HCT116 (cell line): ENCODE measurements around the gene ABRACL. TPM values are rescaled to one million over a fixed set of nuclear protein-coding genes. Genes with fewer than 3 reads are reported as not detected.

Source experiments
- ATAC-seq: fragments of 200-7000 bp; cut with Tn5 transposase; 2 replicates; pipeline ENCODE4 v1.9.1; 2020; ENCODE audit warnings: mild to moderate bottlenecking, moderate library complexity
- BruUV-seq: library from RNA; stranded (reverse); fragments of 400-500 nt; replicated peaks from 2 replicates; lab custom pipeline; 2021; lab: Mats Ljungman, UMichigan
- CTCF ChIA-PET: fragments of 300-600 bp; sonication (Branson Sonifier 250); formaldehyde crosslinking; loops from one replicate; lab custom pipeline; 2021; ENCODE audit warnings: antibody characterized with exemption; lab: Charles Lee
- POLR2A ChIA-PET: fragments of 300-600, 350-600 bp; sonication (Branson Sonifier 250); formaldehyde crosslinking; loops from one replicate; lab custom pipeline; 2021; ENCODE audit warnings: antibody characterized with exemption; lab: Charles Lee
- RAD21 ChIA-PET, 2 experiments: fragments of 300-600 bp; sonication (Branson Sonifier 250); formaldehyde crosslinking; loops; one replicate each; lab custom pipeline; 2023; ENCODE audit warnings: low total read pairs in 2 of 2; ENCODE audit not compliant: uncharacterized antibody in 2 of 2, unreplicated experiment in 2 of 2, low non-redundant PET in 1 of 2; lab: Charles Lee
- DNase-seq: peaks from one replicate; pipeline ENCODE4 v3.0.0-alpha.2; 2010; ENCODE audit warnings: low read depth, low spot score
- H2AFZ ChIP-seq: fragments of 200-600 bp; shearing (Covaris generic), sonication (generic); 2 replicates; pipeline ENCODE4 v1.6.1; 2017; ENCODE audit warnings: low read depth, mixed run types, mixed read lengths, antibody characterized with exemption, low read length; ENCODE audit not compliant: poor library complexity, severe bottlenecking
- H3K27ac ChIP-seq: 2 replicates; pipeline ENCODE4 v1.5.1; 2012; ENCODE audit warnings: low read depth, low read length
- H3K27me3 ChIP-seq: fragments of 200-600 bp; sonication (generic); 2 replicates; pipeline ENCODE4 v1.6.1; 2016; ENCODE audit warnings: mixed run types, low read length, mixed read lengths; ENCODE audit not compliant: insufficient read depth
- H3K36me3 ChIP-seq, 2 experiments: fragments of 200-500 bp in 1 of 2; fragments of 200-600 bp in 1 of 2; sonication (Bioruptor generic) in 1 of 2; sonication (generic) in 1 of 2; 2 replicates each; pipeline versions ENCODE4 v1.5.1 to v1.6.1; 2014 to 2016; ENCODE audit warnings: low read length in 2 of 2, inconsistent platforms in 1 of 2, mixed read lengths in 1 of 2, mixed run types in 1 of 2; ENCODE audit not compliant: insufficient read depth in 2 of 2, control insufficient read depth in 1 of 2
- H3K4me1 ChIP-seq, 2 experiments: fragments of 200-600 bp in 1 of 2; sonication (generic) in 1 of 2; 2 replicates each; pipeline versions ENCODE4 v1.5.1 to v1.6.1; 2012 to 2017; ENCODE audit warnings: low read length in 2 of 2, inconsistent platforms in 1 of 2, mild to moderate bottlenecking in 1 of 2, mixed read lengths in 1 of 2, mixed run types in 1 of 2, moderate library complexity in 1 of 2; ENCODE audit not compliant: insufficient read depth in 2 of 2, control insufficient read depth in 1 of 2
- H3K4me2 ChIP-seq: fragments of 200-600 bp; sonication (generic); 2 replicates; pipeline ENCODE4 v1.6.1; 2017; ENCODE audit warnings: mixed run types, low read length, mixed read lengths
- H3K4me3 ChIP-seq, 2 experiments: fragments of 200-600 bp in 1 of 2; sonication (generic) in 1 of 2; replicated peaks in 1 of 2; 2 replicates each; pipeline ENCODE4 v1.5.1; 2011 to 2016; ENCODE audit warnings: low read length in 2 of 2, control low read depth in 1 of 2, low read depth in 1 of 2, mild to moderate bottlenecking in 1 of 2, mixed read lengths in 1 of 2, mixed run types in 1 of 2
- H3K79me2 ChIP-seq: fragments of 200-600 bp; sonication (generic); 2 replicates; pipeline ENCODE4 v1.6.1; 2017; ENCODE audit warnings: mild to moderate bottlenecking, mixed run types, low read length, moderate library complexity, mixed read lengths; ENCODE audit not compliant: insufficient read depth
- H3K9ac ChIP-seq: fragments of 200-600 bp; sonication (generic); 2 replicates; pipeline ENCODE4 v1.6.1; 2016; ENCODE audit warnings: low read length, mixed read lengths
- H3K9me2 ChIP-seq: fragments of 200-600 bp; sonication (generic), shearing (Covaris generic); 2 replicates; pipeline ENCODE4 v1.6.1; 2017; ENCODE audit warnings: mixed run types, mild to moderate bottlenecking, moderate library complexity; ENCODE audit not compliant: insufficient read depth
- H3K9me3 ChIP-seq, 2 experiments: fragments of 200-500 bp in 1 of 2; fragments of 200-600 bp in 1 of 2; sonication (Bioruptor generic) in 1 of 2; sonication (generic) in 1 of 2; 2 replicates each; pipeline ENCODE4 v1.6.1; 2014 to 2017; ENCODE audit warnings: low read length in 2 of 2, mixed read lengths in 2 of 2, inconsistent platforms in 1 of 2, low read depth in 1 of 2, mild to moderate bottlenecking in 1 of 2, mixed run types in 1 of 2, moderate library complexity in 1 of 2; ENCODE audit not compliant: control insufficient read depth in 1 of 2, insufficient read depth in 1 of 2
- H4K20me1 ChIP-seq: fragments of 200-600 bp; sonication (generic), shearing (Covaris generic); 2 replicates; pipeline ENCODE4 v1.6.1; 2017; ENCODE audit warnings: mixed run types, mild to moderate bottlenecking, moderate library complexity; ENCODE audit not compliant: insufficient read depth
- ATF3 ChIP-seq: IDR thresholded peaks from 2 replicates; pipeline ENCODE4 v1.6.1; 2012
- CBX3 ChIP-seq: IDR thresholded peaks from 2 replicates; pipeline ENCODE4 v1.6.1; 2012; ENCODE audit warnings: low read depth
- CEBPB ChIP-seq: IDR thresholded peaks from 2 replicates; pipeline ENCODE4 v1.6.1; 2012; ENCODE audit warnings: low read depth
- EGR1 ChIP-seq: IDR thresholded peaks from 2 replicates; pipeline ENCODE4 v1.6.1; 2012; ENCODE audit warnings: low read depth
- EZH2 ChIP-seq: fragments of 200-600 bp; sonication (generic); IDR thresholded peaks from 2 replicates; pipeline ENCODE4 v1.6.1; 2017; ENCODE audit warnings: antibody characterized with exemption, mixed run types
- EZH2phosphoT487 ChIP-seq: fragments of 200-600 bp; IDR thresholded peaks from 2 replicates; pipeline ENCODE4 v1.6.1; 2018; ENCODE audit warnings: antibody characterized with exemption, borderline replicate concordance
- FOSL1 ChIP-seq: IDR thresholded peaks from 2 replicates; pipeline ENCODE4 v1.6.1; 2012; ENCODE audit warnings: low read depth
- RAD21 ChIP-seq: IDR thresholded peaks from 2 replicates; pipeline ENCODE4 v1.6.1; 2012; ENCODE audit warnings: low read depth, mild to moderate bottlenecking
- REST ChIP-seq: IDR thresholded peaks from 2 replicates; pipeline ENCODE4 v1.6.1; 2012; ENCODE audit warnings: low read depth
- SIN3A ChIP-seq: IDR thresholded peaks from 2 replicates; pipeline ENCODE4 v1.6.1; 2012; ENCODE audit warnings: low read depth
- TCF7L2 ChIP-seq: IDR thresholded peaks from 2 replicates; pipeline ENCODE4 v1.7.0; 2011; ENCODE audit warnings: borderline replicate concordance, inconsistent platforms; ENCODE audit not compliant: insufficient read depth, insufficient read length; ENCODE audit errors: extremely low read depth
- YY1 ChIP-seq: IDR thresholded peaks from 2 replicates; pipeline ENCODE4 v1.6.1; 2011; ENCODE audit warnings: low read length, low read depth, moderate library complexity, mild to moderate bottlenecking; ENCODE audit not compliant: insufficient replicate concordance; ENCODE audit errors: extremely low read depth
- ZFX ChIP-seq: fragments of 450-650 bp; IDR thresholded peaks from 2 replicates; pipeline ENCODE4 v1.6.1; 2017
- ZNF274 ChIP-seq: fragments of 200-500 bp; sonication (Bioruptor generic); IDR thresholded peaks from 2 replicates; pipeline ENCODE4 v1.6.1; 2014; ENCODE audit warnings: mild to moderate bottlenecking, low read depth, low read length, inconsistent platforms
- intact Hi-C: fragments of 100-400 bp; cut with micrococcal nuclease; formaldehyde crosslinking; loops from 2 replicates; pipeline ENCODE4 v1.10.0; 2022
- total RNA-seq: library from RNA; stranded (reverse); gene quantifications from one replicate; pipeline ENCODE4 v1.2.1, GENCODE V29; 2021; ENCODE audit not compliant: unreplicated experiment

The ABRACL gene
- total RNA-seq, 1 experiment from 2014 or later: 47.4 TPM

GRCh38 chr6:139017227-139017626 lies 11.3 kb upstream of the ABRACL start:
- CTCF ChIA-PET: no interaction called here
- no peaks in the 10 kb centered on the region for H4K20me1 ChIP-seq
- no peak overlapping the region for H3K27ac ChIP-seq
- POLR2A ChIA-PET: interaction anchor here (0.7 kb wide), 1 partner anchor 10 kb away, joined by 3 read pairs; no protein-coding TSS in a partner anchor
- no peaks in the 10 kb centered on the region for H3K4me1 ChIP-seq
- no peaks in the 10 kb centered on the region for H3K79me2 ChIP-seq
- no peaks in the 10 kb centered on the region for H3K9me3 ChIP-seq
- no peaks in the 10 kb centered on the region for H3K27me3 ChIP-seq
- no TSS peak for BruUV-seq
- RAD21 ChIA-PET: no interaction called here
- H3K9me2 ChIP-seq: no peaks in the 10 kb centered on the region
- no peak overlapping the region for H3K4me2 ChIP-seq
- no peak overlapping the region for H3K9ac ChIP-seq
- H3K4me3 ChIP-seq: no peak overlapping the region
- TF ChIP-seq FOSL1 (no peak), REST (no peak), EZH2phosphoT487 (no peak), ATF3 (no peak), SIN3A (no peak), EGR1 (no peak), EZH2 (no peak), ZNF274 (no peak), RAD21 (no peak), YY1 (no peak), ZFX (no peak), CBX3 (no peak), TCF7L2 (no peak), CEBPB (no peak)
- TF ChIP-seq, all 23 proteins: peak for 0
- DNase-seq (no peak), ATAC-seq (no peak)
- Histone ChIP-seq H2AFZ (no peak overlapping the region), H3K36me3 (no peaks in the 10 kb centered on the region)
- intact Hi-C loops: no loop called here
